Liver (tissue), 3 donors: ENCODE data around the gene KRTAP5-2.

Experiments
- CTCF ChIP-seq: fragments of 150-350 bp; IDR thresholded peaks from 2 replicates; pipeline ENCODE4 v1.5.1; 2017; ENCODE audit warnings: improper control_type of control experiment, low read depth, low read length; ENCODE audit not compliant: missing input control
- FOXA1 ChIP-seq: IDR thresholded peaks from 2 replicates; pipeline ENCODE4 v1.6.1; 2016; ENCODE audit warnings: antibody characterized with exemption
- GABPA ChIP-seq, 2 donors: IDR thresholded peaks in 1 of 2; conservative IDR thresholded peaks in 1 of 2; 2 replicates each; pipeline ENCODE4 v1.6.1; 2016; ENCODE audit warnings: antibody characterized with exemption in 2 of 2, mild to moderate bottlenecking in 1 of 2, moderate library complexity in 1 of 2
- RAD21 ChIP-seq, 2 donors: IDR thresholded peaks; 2 replicates each; pipeline ENCODE4 v1.6.1; 2016; ENCODE audit warnings: antibody characterized with exemption in 2 of 2, mild to moderate bottlenecking in 2 of 2
- RXRA ChIP-seq, 2 donors: IDR thresholded peaks; 2 replicates each; pipeline ENCODE4 v1.6.1; 2017 to 2018; ENCODE audit warnings: antibody characterized with exemption in 2 of 2, mild to moderate bottlenecking in 1 of 2
- SP1 ChIP-seq: IDR thresholded peaks from 2 replicates; pipeline ENCODE4 v1.6.1; 2018; ENCODE audit warnings: antibody characterized with exemption, mild to moderate bottlenecking
- TAF1 ChIP-seq: conservative IDR thresholded peaks from 2 replicates; pipeline ENCODE4 v1.6.1; 2016; ENCODE audit warnings: antibody characterized with exemption, mild to moderate bottlenecking
- ZBTB33 ChIP-seq: IDR thresholded peaks from 2 replicates; pipeline ENCODE4 v1.6.1; 2016; ENCODE audit warnings: antibody characterized with exemption
- TF ChIP-seq, protein P1 (sequence below): IDR thresholded peaks from 2 replicates; pipeline ENCODE4 v1.6.1; 2016; ENCODE audit warnings: antibody characterized with exemption
- TF ChIP-seq, protein P2 (sequence below): IDR thresholded peaks from 2 replicates; pipeline ENCODE4 v1.6.1; 2016; ENCODE audit warnings: antibody characterized with exemption, mild to moderate bottlenecking
- TF ChIP-seq, protein P3 (sequence below): IDR thresholded peaks from 2 replicates; pipeline ENCODE4 v1.6.1; 2016; ENCODE audit warnings: antibody characterized with exemption
- donor health status: healthy.
- donor health status: healthy.

GRCh38 chr11:1573903-1574237, 24.2 kb downstream of the KRTAP5-2 start:
- TF ChIP-seq CTCF = no peak
- peak; percentile 22 for TF ChIP-seq SP1
- TF ChIP-seq, protein P1, sequence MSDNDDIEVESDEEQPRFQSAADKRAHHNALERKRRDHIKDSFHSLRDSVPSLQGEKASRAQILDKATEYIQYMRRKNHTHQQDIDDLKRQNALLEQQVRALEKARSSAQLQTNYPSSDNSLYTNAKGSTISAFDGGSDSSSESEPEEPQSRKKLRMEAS = no peak
- TF ChIP-seq RAD21 (IDR thresholded peaks at IDR 0.05) = no peak
- TF ChIP-seq GABPA (IDR thresholded peaks at IDR 0.05 in 1 of 2, conservative IDR thresholded peaks at IDR 0.05 in 1 of 2) = no peak
- TF ChIP-seq, protein P2, sequence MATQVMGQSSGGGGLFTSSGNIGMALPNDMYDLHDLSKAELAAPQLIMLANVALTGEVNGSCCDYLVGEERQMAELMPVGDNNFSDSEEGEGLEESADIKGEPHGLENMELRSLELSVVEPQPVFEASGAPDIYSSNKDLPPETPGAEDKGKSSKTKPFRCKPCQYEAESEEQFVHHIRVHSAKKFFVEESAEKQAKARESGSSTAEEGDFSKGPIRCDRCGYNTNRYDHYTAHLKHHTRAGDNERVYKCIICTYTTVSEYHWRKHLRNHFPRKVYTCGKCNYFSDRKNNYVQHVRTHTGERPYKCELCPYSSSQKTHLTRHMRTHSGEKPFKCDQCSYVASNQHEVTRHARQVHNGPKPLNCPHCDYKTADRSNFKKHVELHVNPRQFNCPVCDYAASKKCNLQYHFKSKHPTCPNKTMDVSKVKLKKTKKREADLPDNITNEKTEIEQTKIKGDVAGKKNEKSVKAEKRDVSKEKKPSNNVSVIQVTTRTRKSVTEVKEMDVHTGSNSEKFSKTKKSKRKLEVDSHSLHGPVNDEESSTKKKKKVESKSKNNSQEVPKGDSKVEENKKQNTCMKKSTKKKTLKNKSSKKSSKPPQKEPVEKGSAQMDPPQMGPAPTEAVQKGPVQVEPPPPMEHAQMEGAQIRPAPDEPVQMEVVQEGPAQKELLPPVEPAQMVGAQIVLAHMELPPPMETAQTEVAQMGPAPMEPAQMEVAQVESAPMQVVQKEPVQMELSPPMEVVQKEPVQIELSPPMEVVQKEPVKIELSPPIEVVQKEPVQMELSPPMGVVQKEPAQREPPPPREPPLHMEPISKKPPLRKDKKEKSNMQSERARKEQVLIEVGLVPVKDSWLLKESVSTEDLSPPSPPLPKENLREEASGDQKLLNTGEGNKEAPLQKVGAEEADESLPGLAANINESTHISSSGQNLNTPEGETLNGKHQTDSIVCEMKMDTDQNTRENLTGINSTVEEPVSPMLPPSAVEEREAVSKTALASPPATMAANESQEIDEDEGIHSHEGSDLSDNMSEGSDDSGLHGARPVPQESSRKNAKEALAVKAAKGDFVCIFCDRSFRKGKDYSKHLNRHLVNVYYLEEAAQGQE = no peak
- TF ChIP-seq RXRA (IDR thresholded peaks at IDR 0.05) = no peak
- TF ChIP-seq, protein P3, sequence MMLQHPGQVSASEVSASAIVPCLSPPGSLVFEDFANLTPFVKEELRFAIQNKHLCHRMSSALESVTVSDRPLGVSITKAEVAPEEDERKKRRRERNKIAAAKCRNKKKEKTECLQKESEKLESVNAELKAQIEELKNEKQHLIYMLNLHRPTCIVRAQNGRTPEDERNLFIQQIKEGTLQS = no peak
- no peak for TF ChIP-seq FOXA1
- no peak for TF ChIP-seq TAF1
- TF ChIP-seq ZBTB33 = no peak
